AG09319 (cell line): ENCODE data around the gene CHAC1.

Source experiments
- DNase-seq: peaks from one replicate; pipeline ENCODE4 v3.0.0-alpha.2; 2010; ENCODE audit warnings: low read depth; ENCODE audit errors: extremely low read depth
- CTCF ChIP-seq: IDR thresholded peaks from 2 replicates; pipeline ENCODE4 v1.5.1; 2011; ENCODE audit warnings: low read depth, mild to moderate bottlenecking, inconsistent platforms, low read length, moderate library complexity

CHAC1 gene

GRCh38 chr15:40952901-40953712 is at the start of gene CHAC1:
Gene CHAC1 (plus strand): TSS chr15:40953471. CDS start chr15:40953584, 113 bp downstream.
- peak; percentile 97 for DNase-seq
- peak; percentile 45 for TF ChIP-seq CTCF

GRCh38 chr15:40904552-40905201 is 48.6 kb upstream of the CHAC1 start:
- TF ChIP-seq CTCF, result no peak
- DNase-seq, result no peak

GRCh38 chr15:40906091-40906990 is 46.9 kb upstream of the CHAC1 start:
- DNase-seq, result peak; percentile 97
- TF ChIP-seq CTCF, result peak; percentile 78

- no peak for DNase-seq
- no peak for TF ChIP-seq CTCF
Observed at GRCh38 chr15:40906991-40907802, 46.1 kb upstream of the CHAC1 start.

- TF ChIP-seq CTCF, result no peak
Observed at GRCh38 chr15:40908095-40908494, 45.2 kb upstream of the CHAC1 start.

GRCh38 chr15:40909662-40910630 is 43.3 kb upstream of the CHAC1 start:
- no peak for TF ChIP-seq CTCF
- DNase-seq, result no peak

More at GRCh38 chr15:40908095-40908494, 45.2 kb upstream of the CHAC1 start:
- DNase-seq, result no peak
